ENCODE measurements around the gene GALNTL6. TPM values are rescaled to one million over a fixed set of nuclear protein-coding genes. Genes with fewer than 3 reads are reported as not detected.

Gene GALNTL6
- total RNA-seq, 2 donors from 2014 or later, result 0.71 TPM; not detected in 1

- Histone ChIP-seq H3K4me1 (ENCODE audit: control insufficient read depth, insufficient read depth, low read length) (no peaks in the 10 kb centered on the region), H3K27me3 (ENCODE audit: control insufficient read depth, insufficient read depth, low read length, poor library complexity, severe bottlenecking) (no peaks in the 10 kb centered on the region), H3K36me3 (ENCODE audit: control insufficient read depth, insufficient read depth, low read length) (no peaks in the 10 kb centered on the region), H3K27ac (ENCODE audit: low read depth, low read length) (no peak overlapping the region), H3K9ac (ENCODE audit: extremely low read depth, low read length, poor library complexity, severe bottlenecking) (no peak overlapping the region), H3K4me3 (ENCODE audit: low read length) (no peak overlapping the region), H3K9me3 (ENCODE audit: control insufficient read depth, low read length) (no peaks in the 10 kb centered on the region)
- DNase-seq, result no peak
- Mint-ChIP-seq H3K9me3 (no peaks in the 10 kb centered on the region), H3K36me3 (ENCODE audit: low read depth) (no peaks in the 10 kb centered on the region), H3K4me3 (no peak overlapping the region), H3K4me1 (no peaks in the 10 kb centered on the region), H3K27me3 (ENCODE audit: insufficient read depth) (no peaks in the 10 kb centered on the region), H3K27ac (no peak overlapping the region)
- TF ChIP-seq CTCF (conservative IDR thresholded peaks at IDR 0.05), result no peak
Observed at GRCh38 chr4:172040766-172041165, 227.6 kb downstream of the GALNTL6 start.

- no peaks in the 10 kb centered on the region for H3K9me3 ChIP-seq (ENCODE audit: control insufficient read depth, low read length)
- TF ChIP-seq CTCF (conservative IDR thresholded peaks at IDR 0.05), result no peak
- 89 to 100% methylated on average over 2 of the region's 3 CpGs for WGBS, 2 experiments (ENCODE audit: insufficient coverage in 1 of 2, insufficient read length in 1 of 2)
Observed at GRCh38 chr4:172042714-172043114, 229.5 kb downstream of the GALNTL6 start.

GRCh38 chr4:172045981-172046380 is 232.8 kb downstream of the GALNTL6 start:
- no peaks in the 10 kb centered on the region for H3K36me3 Mint-ChIP-seq (ENCODE audit: low read depth)
- no peaks in the 10 kb centered on the region for H3K27me3 Mint-ChIP-seq (ENCODE audit: insufficient read depth)
- DNase-seq, result no peak
- Histone ChIP-seq H3K9me3 (ENCODE audit: control insufficient read depth, low read length) (no peaks in the 10 kb centered on the region), H3K27ac (ENCODE audit: low read depth, low read length) (no peak overlapping the region), H3K9ac (ENCODE audit: extremely low read depth, low read length, poor library complexity, severe bottlenecking) (no peak overlapping the region), H3K4me3 (ENCODE audit: low read length) (no peak overlapping the region), H3K4me1 (ENCODE audit: control insufficient read depth, insufficient read depth, low read length) (no peaks in the 10 kb centered on the region), H3K27me3 (ENCODE audit: control insufficient read depth, insufficient read depth, low read length, poor library complexity, severe bottlenecking) (no peaks in the 10 kb centered on the region), H3K36me3 (ENCODE audit: control insufficient read depth, insufficient read depth, low read length) (no peaks in the 10 kb centered on the region)
- no peak for TF ChIP-seq CTCF (conservative IDR thresholded peaks at IDR 0.05)
- H3K27ac Mint-ChIP-seq, result no peak overlapping the region
- WGBS, 2 experiments (ENCODE audit: insufficient coverage in 1 of 2, insufficient read length in 1 of 2), result 89% methylated on average over 2 of the region's 2 CpGs; no CpG with 5 or more reads in 1 of the 2 experiments
- H3K4me1 Mint-ChIP-seq, result peaks cover 4% of the 10 kb centered on the region
- H3K4me3 Mint-ChIP-seq, result no peak overlapping the region
- no peaks in the 10 kb centered on the region for H3K9me3 Mint-ChIP-seq

More at GRCh38 chr4:172042714-172043114, 229.5 kb downstream of the GALNTL6 start:
- Histone ChIP-seq H3K36me3 (ENCODE audit: control insufficient read depth, insufficient read depth, low read length) (no peaks in the 10 kb centered on the region), H3K9ac (ENCODE audit: extremely low read depth, low read length, poor library complexity, severe bottlenecking) (no peak overlapping the region), H3K27ac (ENCODE audit: low read depth, low read length) (no peak overlapping the region), H3K4me1 (ENCODE audit: control insufficient read depth, insufficient read depth, low read length) (no peaks in the 10 kb centered on the region), H3K27me3 (ENCODE audit: control insufficient read depth, insufficient read depth, low read length, poor library complexity, severe bottlenecking) (no peaks in the 10 kb centered on the region), H3K4me3 (ENCODE audit: low read length) (no peak overlapping the region)
- no peak for DNase-seq
- no peak overlapping the region for H3K27ac Mint-ChIP-seq
- no peaks in the 10 kb centered on the region for H3K4me1 Mint-ChIP-seq
- no peaks in the 10 kb centered on the region for H3K36me3 Mint-ChIP-seq (ENCODE audit: low read depth)
- H3K27me3 Mint-ChIP-seq (ENCODE audit: insufficient read depth), result no peaks in the 10 kb centered on the region
- H3K4me3 Mint-ChIP-seq, result no peak overlapping the region
- no peaks in the 10 kb centered on the region for H3K9me3 Mint-ChIP-seq

Data from endodermal cell (in vitro differentiated cells).